ENCODE results near the gene IMPDH2. TPM values are rescaled to one million over a fixed set of nuclear protein-coding genes. Genes with fewer than 3 reads are reported as not detected.
A peak's percentile ranks its signal among the peaks of the same experiment; 100 is the strongest.

The IMPDH2 gene
- total RNA-seq, 4 donors from 2014 or later = 108 to 156 (median 128) TPM

DNA sequence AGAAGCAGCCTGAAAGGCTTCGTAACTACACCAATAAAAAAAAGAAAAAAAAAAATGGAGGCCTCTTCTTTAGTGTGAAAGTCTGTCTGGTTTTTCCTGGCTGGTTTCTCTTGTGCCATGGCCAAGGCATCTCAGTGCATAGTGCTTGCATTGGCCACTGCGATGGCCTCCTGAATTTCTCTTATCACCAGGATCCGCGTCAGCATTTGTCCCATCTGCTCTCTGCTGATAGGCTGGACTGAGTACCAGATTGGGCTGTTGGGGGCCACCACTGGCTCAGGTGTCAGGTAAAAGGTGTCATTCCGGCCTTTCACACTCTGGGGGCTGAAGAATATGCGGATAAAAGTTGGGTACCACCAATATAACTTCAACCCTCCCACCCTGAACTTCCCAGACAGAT lies 1.1 kb upstream of the IMPDH2 start:
- Histone ChIP-seq H3K27me3 (no peaks in the 10 kb centered on the region), H3K9me3 (no peaks in the 10 kb centered on the region), H3K27ac (peak overlapping the region in 1 of 4 donors; percentile 99), H3K4me1 (peaks cover 0 to 38% (median 10%) of the 10 kb centered on the region in 4 donors), H3K36me3 (peaks cover 6 to 74% (median 10%) of the 10 kb centered on the region in 3 donors), H3K4me3 (no peak overlapping the region)
- no peak for TF ChIP-seq POLR2A (IDR thresholded peaks at IDR 0.05)
- TF ChIP-seq, protein P1, sequence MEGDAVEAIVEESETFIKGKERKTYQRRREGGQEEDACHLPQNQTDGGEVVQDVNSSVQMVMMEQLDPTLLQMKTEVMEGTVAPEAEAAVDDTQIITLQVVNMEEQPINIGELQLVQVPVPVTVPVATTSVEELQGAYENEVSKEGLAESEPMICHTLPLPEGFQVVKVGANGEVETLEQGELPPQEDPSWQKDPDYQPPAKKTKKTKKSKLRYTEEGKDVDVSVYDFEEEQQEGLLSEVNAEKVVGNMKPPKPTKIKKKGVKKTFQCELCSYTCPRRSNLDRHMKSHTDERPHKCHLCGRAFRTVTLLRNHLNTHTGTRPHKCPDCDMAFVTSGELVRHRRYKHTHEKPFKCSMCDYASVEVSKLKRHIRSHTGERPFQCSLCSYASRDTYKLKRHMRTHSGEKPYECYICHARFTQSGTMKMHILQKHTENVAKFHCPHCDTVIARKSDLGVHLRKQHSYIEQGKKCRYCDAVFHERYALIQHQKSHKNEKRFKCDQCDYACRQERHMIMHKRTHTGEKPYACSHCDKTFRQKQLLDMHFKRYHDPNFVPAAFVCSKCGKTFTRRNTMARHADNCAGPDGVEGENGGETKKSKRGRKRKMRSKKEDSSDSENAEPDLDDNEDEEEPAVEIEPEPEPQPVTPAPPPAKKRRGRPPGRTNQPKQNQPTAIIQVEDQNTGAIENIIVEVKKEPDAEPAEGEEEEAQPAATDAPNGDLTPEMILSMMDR (IDR thresholded peaks at IDR 0.05) = no peak
- no peak for TF ChIP-seq EP300 (IDR thresholded peaks at IDR 0.05)
- no peak for DNase-seq (ENCODE audit: low spot score in 2 of 2)
- 87 to 94% methylated on average over 6 of the region's 6 CpGs for WGBS, 2 donors

DNA sequence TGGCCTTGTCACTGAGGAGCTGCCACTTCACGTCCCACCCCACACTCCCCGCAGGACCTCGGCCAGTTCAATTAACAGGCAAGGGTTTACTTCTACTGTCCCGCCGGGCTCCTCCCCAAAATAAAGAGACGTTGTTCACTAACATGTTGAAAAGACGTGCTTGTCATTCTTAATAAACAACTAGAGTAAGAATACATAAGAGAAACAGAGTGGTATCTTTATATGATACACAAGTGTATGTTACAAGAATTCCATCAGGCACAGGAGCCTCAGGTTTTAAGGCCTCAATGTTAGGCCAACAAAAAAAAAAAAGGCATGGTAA lies 326 bp upstream of the IMPDH2 start:
- Histone ChIP-seq H3K27me3 (no peaks in the 10 kb centered on the region), H3K27ac (peak overlapping the region; percentile 90 to 99 (median 96)), H3K4me3 (peak overlapping the region; percentile 52 to 84 (median 74)), H3K36me3 (peaks cover 6 to 74% (median 14%) of the 10 kb centered on the region in 3 donors), H3K4me1 (peaks cover 0 to 43% (median 10%) of the 10 kb centered on the region in 4 donors), H3K9me3 (no peaks in the 10 kb centered on the region)
- WGBS, 2 donors = 0 to 1% methylated on average over 7 of the region's 7 CpGs
- no peak for DNase-seq (ENCODE audit: low spot score in 2 of 2)
- TF ChIP-seq POLR2A (IDR thresholded peaks at IDR 0.05) (no peak), EP300 (IDR thresholded peaks at IDR 0.05) (no peak)
- TF ChIP-seq, protein P1 (IDR thresholded peaks at IDR 0.05) = no peak

DNA sequence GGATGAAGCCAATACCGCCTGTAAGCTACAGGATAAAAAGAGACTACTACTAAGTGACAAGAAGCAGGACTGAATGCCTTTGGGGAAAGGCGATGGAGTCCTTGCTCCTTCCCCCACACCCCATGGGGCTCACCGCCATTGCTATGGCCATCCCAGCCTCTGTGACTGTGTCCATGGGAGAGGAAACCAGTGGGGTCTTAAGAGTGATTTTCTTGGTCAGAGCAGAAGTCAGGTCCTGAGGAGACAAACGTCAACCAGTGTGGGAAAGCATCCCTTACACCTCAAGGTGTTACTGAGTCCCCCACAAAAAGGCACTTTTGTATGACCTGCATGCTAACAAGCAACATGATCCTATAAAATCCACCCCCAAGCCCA lies 913 bp downstream of the IMPDH2 start:
- 79 to 80% methylated on average over 4 of the region's 4 CpGs for WGBS, 2 donors
- H3K4me1 ChIP-seq = peaks cover 0 to 53% (median 12%) of the 10 kb centered on the region in 4 donors

DNA sequence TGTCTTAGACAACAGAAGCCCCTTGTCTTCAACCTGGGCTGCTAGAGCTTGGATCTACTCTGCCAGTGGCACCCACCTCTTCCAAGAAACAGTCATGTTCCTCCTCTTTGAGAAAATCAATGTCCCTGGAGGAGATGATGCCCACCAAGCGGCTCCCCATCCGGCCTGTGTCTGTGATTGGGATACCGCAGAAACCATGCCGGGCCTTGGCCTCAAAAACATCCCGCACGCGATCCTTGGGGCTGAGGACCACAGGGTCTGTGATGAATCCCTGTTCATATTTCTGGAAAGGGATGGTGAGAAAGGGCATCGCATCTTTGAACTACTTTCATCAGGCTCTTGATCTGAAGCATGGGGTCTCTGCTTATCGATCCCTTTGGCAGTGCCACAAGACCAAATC lies 1.6 kb downstream of the IMPDH2 start:
- H3K4me1 ChIP-seq = peaks cover 0 to 56% (median 18%) of the 10 kb centered on the region in 4 donors

More for the DNA sequence above, 913 bp downstream of the IMPDH2 start:
- Histone ChIP-seq H3K27ac (peak overlapping the region; percentile 90 to 99 (median 96)), H3K9me3 (no peaks in the 10 kb centered on the region), H3K36me3 (peaks cover 6 to 74% (median 18%) of the 10 kb centered on the region in 3 donors), H3K4me3 (peak overlapping the region; percentile 52 to 84 (median 74)), H3K27me3 (no peaks in the 10 kb centered on the region)
- DNase-seq (ENCODE audit: low spot score in 2 of 2) = no peak
- no peak for TF ChIP-seq POLR2A (IDR thresholded peaks at IDR 0.05)
- TF ChIP-seq, protein P1 (IDR thresholded peaks at IDR 0.05) = no peak
- no peak for TF ChIP-seq EP300 (IDR thresholded peaks at IDR 0.05)

DNA sequence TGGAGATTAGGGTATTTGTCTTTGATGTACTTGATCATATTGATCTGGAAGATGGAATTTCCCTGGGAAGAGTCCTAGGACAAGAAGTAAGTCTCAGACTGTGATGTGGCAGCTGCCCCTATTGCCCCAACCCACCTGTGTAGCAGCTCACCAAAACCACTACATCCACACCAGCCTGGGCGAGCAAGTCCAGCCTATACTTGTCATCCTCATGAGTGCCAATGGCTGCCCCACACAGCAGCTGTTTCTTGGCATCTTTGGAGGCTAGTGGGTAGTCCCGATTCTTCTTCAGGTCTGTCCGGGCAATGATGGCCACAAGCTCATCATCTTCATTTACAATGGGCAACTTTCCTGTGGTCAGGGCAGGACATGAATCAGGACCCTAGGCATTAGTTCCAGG lies 2.7 kb downstream of the IMPDH2 start:
- no peak overlapping the region for H3K4me3 ChIP-seq
- WGBS, 2 donors = 86 to 94% methylated on average over 1 to 3 of the region's 3 CpGs
- DNase-seq (ENCODE audit: low spot score in 2 of 2) = no peak
- no peaks in the 10 kb centered on the region for H3K27me3 ChIP-seq
- TF ChIP-seq POLR2A (IDR thresholded peaks at IDR 0.05) (no peak), EP300 (IDR thresholded peaks at IDR 0.05) (no peak)
- TF ChIP-seq, protein P1 (IDR thresholded peaks at IDR 0.05) = no peak
- peaks cover 0 to 61% (median 8%) of the 10 kb centered on the region in 3 donors for H3K36me3 ChIP-seq
- H3K27ac ChIP-seq = no peak overlapping the region
- H3K9me3 ChIP-seq = no peaks in the 10 kb centered on the region
- peaks cover 0 to 59% (median 20%) of the 10 kb centered on the region in 4 donors for H3K4me1 ChIP-seq

More for the DNA sequence above, 1.6 kb downstream of the IMPDH2 start:
- DNase-seq (ENCODE audit: low spot score in 2 of 2) = no peak
- H3K9me3 ChIP-seq = no peaks in the 10 kb centered on the region
- H3K36me3 ChIP-seq = peaks cover 5 to 72% (median 13%) of the 10 kb centered on the region in 3 donors
- 90 to 96% methylated on average over 9 of the region's 9 CpGs for WGBS, 2 donors
- no peaks in the 10 kb centered on the region for H3K27me3 ChIP-seq
- TF ChIP-seq, protein P1 (IDR thresholded peaks at IDR 0.05) = no peak
- TF ChIP-seq POLR2A (IDR thresholded peaks at IDR 0.05) (no peak), EP300 (IDR thresholded peaks at IDR 0.05) (peak in 1 of 2 donors; percentile 7)
- H3K27ac ChIP-seq = peak overlapping the region in 3 of 4 donors; percentile 3 to 99 (median 96)
- no peak overlapping the region for H3K4me3 ChIP-seq
